SU-DHL-6 (cell line): ENCODE results near the gene MYOT.

Source experiments
- H2AFZ ChIP-seq: fragments of 200-600 bp; sonication (generic); 2 replicates; pipeline ENCODE4 v1.6.1; 2014; ENCODE audit warnings: low read depth, mild to moderate bottlenecking, moderate library complexity, mixed read lengths, antibody characterized with exemption, low read length; ENCODE audit not compliant: severe bottlenecking
- H3F3A ChIP-seq: fragments of 200-600 bp; shearing (Covaris generic); 2 replicates; pipeline ENCODE4 v1.6.0; 2016; ENCODE audit warnings: antibody characterized with exemption, mild to moderate bottlenecking; ENCODE audit not compliant: insufficient read depth
- H3K27ac ChIP-seq: fragments of 200-600 bp; sonication (generic); 2 replicates; pipeline ENCODE4 v1.5.1; 2016; ENCODE audit warnings: low read depth, mild to moderate bottlenecking, low read length, moderate library complexity, mixed read lengths
- H3K27me3 ChIP-seq: fragments of 200-600 bp; sonication (generic), shearing (Covaris generic); 2 replicates; pipeline ENCODE4 v1.6.0; 2014; ENCODE audit warnings: mild to moderate bottlenecking, low read length
- H3K36me3 ChIP-seq: fragments of 200-600 bp; sonication (generic); 2 replicates; pipeline ENCODE4 v1.6.1; 2014; ENCODE audit warnings: mild to moderate bottlenecking, low read length, mixed read lengths
- H3K4me2 ChIP-seq: fragments of 300-600, 200-600 bp; shearing (Covaris generic), sonication (generic); 2 replicates; pipeline ENCODE4 v1.6.0; 2014; ENCODE audit warnings: low read length, low read depth, mild to moderate bottlenecking; ENCODE audit not compliant: poor library complexity, severe bottlenecking
- H3K4me3 ChIP-seq: fragments of 200-600 bp; sonication (generic); 2 replicates; pipeline ENCODE4 v1.5.1; 2014; ENCODE audit warnings: antibody characterized with exemption, low read length, mild to moderate bottlenecking, mixed read lengths; ENCODE audit not compliant: insufficient read depth, poor library complexity, severe bottlenecking
- H3K79me2 ChIP-seq: fragments of 200-600 bp; sonication (generic); 2 replicates; pipeline ENCODE4 v1.6.1; 2014; ENCODE audit warnings: mild to moderate bottlenecking, low read length, moderate library complexity; ENCODE audit not compliant: insufficient read depth
- H3K9ac ChIP-seq: fragments of 200-600 bp; sonication (generic); 2 replicates; pipeline ENCODE4 v1.7.0; 2014; ENCODE audit warnings: mild to moderate bottlenecking, low read length
- H3K9me2 ChIP-seq: fragments of 200-600 bp; sonication (generic); replicated peaks from 2 replicates; pipeline ENCODE4 v1.6.1; 2014; ENCODE audit warnings: low read length; ENCODE audit not compliant: insufficient read depth
- H3K9me3 ChIP-seq: fragments of 200-600 bp; sonication (generic); 2 replicates; pipeline ENCODE4 v1.6.1; 2014; ENCODE audit warnings: low read length, mixed read lengths; ENCODE audit not compliant: insufficient read depth
- H4K20me1 ChIP-seq: fragments of 200-600 bp; sonication (generic); 2 replicates; pipeline ENCODE4 v1.6.1; 2014; ENCODE audit warnings: low read depth, mild to moderate bottlenecking, antibody characterized with exemption, low read length, moderate library complexity, mixed read lengths
- EZH2phosphoT487 ChIP-seq: fragments of 200-600 bp; sonication (generic), shearing (Covaris generic); conservative IDR thresholded peaks from 2 replicates; pipeline ENCODE4 v1.6.1; 2018; ENCODE audit warnings: mild to moderate bottlenecking, antibody characterized with exemption, low read length, moderate library complexity, mixed read lengths
- TF ChIP-seq, protein P1 (sequence below): fragments of 200-600 bp; sonication (generic); IDR thresholded peaks from one replicate; pipeline ENCODE4 v1.5.1; 2017; ENCODE audit warnings: antibody characterized with exemption, mild to moderate bottlenecking, low read length, moderate library complexity; ENCODE audit not compliant: insufficient read depth, poor library complexity, severe bottlenecking

The MYOT gene

DNA sequence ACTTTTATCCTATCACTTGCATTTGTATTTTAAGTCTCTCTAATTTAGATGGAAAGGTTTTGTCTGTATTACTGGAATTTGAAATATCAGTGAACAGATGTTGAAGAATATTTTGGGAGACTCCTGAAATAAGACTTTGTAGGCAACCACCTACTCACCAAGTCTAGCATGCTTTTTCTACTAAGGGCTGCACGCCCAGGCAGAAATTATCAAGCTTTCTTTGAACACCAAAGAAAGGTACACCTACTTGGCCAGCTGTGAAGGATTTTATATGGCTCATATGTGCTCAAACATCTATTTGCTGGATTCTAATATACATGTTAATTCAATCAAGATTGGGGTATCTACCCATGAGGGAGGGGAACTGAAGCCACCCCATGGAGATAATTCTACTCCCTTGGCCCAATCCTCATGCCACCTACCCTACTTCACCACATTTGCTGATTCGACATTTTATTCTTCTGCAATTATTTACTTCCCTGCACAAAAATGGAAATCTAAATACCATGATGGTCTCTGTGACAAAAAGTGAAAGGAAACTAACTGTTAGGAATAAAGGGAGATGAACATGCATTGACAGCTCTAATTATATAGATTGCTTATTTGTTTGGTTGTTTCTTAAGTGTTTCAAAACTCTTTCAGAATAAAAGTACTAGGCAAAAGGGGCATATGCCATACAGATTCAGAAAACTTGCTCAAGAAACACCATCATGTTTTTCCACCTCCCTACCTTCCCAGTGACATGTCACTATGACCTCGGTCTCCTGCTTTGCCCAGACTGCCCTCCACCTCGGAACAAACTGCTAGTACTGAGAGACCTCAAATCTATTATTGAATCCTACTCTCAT is 895 bp upstream of the MYOT start:
- no peaks in the 10 kb centered on the region for H3K9me3 ChIP-seq
- H2AFZ ChIP-seq: no peak overlapping the region
- TF ChIP-seq EZH2phosphoT487: no peak
- TF ChIP-seq, protein P1, sequence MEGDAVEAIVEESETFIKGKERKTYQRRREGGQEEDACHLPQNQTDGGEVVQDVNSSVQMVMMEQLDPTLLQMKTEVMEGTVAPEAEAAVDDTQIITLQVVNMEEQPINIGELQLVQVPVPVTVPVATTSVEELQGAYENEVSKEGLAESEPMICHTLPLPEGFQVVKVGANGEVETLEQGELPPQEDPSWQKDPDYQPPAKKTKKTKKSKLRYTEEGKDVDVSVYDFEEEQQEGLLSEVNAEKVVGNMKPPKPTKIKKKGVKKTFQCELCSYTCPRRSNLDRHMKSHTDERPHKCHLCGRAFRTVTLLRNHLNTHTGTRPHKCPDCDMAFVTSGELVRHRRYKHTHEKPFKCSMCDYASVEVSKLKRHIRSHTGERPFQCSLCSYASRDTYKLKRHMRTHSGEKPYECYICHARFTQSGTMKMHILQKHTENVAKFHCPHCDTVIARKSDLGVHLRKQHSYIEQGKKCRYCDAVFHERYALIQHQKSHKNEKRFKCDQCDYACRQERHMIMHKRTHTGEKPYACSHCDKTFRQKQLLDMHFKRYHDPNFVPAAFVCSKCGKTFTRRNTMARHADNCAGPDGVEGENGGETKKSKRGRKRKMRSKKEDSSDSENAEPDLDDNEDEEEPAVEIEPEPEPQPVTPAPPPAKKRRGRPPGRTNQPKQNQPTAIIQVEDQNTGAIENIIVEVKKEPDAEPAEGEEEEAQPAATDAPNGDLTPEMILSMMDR: no peak
- H3K9me2 ChIP-seq: no peaks in the 10 kb centered on the region
- no peak overlapping the region for H3K4me3 ChIP-seq
- H3K27ac ChIP-seq: no peak overlapping the region
- no peaks in the 10 kb centered on the region for H4K20me1 ChIP-seq
- H3K9ac ChIP-seq: no peak overlapping the region
- H3K79me2 ChIP-seq: no peaks in the 10 kb centered on the region
- no peaks in the 10 kb centered on the region for H3K27me3 ChIP-seq
- no peak overlapping the region for H3K4me2 ChIP-seq
- H3F3A ChIP-seq: no peaks in the 10 kb centered on the region
- H3K36me3 ChIP-seq: no peaks in the 10 kb centered on the region

DNA sequence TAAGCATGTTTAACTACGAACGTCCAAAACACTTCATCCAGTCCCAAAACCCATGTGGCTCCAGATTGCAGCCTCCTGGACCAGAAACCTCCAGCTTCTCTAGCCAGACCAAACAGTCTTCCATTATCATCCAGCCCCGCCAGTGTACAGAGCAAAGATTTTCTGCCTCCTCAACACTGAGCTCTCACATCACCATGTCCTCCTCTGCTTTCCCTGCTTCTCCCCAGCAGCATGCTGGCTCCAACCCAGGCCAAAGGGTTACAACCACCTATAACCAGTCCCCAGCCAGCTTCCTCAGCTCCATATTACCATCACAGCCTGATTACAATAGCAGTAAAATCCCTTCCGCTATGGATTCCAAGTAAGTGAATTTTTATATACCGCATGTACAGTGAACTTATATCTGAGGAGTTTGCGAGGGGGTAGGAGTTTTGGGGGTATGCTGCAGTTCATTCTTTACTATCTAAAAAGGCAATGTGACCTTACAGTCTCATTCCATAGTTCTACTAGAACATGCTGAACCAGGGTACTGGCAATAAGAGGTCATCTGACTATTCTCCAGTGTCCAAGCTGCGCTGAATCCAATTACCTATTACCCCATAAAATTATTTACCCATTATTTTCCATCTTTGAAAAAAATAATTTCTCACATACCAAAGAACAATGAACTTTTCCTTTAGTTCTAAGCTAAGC is 3.1 kb downstream of the MYOT start:
- Histone ChIP-seq H4K20me1 (no peaks in the 10 kb centered on the region), H3K4me3 (no peak overlapping the region), H3K4me2 (no peak overlapping the region), H3K9ac (no peak overlapping the region), H3F3A (no peaks in the 10 kb centered on the region), H3K36me3 (no peaks in the 10 kb centered on the region), H3K9me3 (no peaks in the 10 kb centered on the region), H3K27me3 (no peaks in the 10 kb centered on the region), H3K79me2 (no peaks in the 10 kb centered on the region), H3K9me2 (no peaks in the 10 kb centered on the region), H3K27ac (no peak overlapping the region), H2AFZ (no peak overlapping the region)
- no peak for TF ChIP-seq EZH2phosphoT487
- TF ChIP-seq, protein P1: no peak

DNA sequence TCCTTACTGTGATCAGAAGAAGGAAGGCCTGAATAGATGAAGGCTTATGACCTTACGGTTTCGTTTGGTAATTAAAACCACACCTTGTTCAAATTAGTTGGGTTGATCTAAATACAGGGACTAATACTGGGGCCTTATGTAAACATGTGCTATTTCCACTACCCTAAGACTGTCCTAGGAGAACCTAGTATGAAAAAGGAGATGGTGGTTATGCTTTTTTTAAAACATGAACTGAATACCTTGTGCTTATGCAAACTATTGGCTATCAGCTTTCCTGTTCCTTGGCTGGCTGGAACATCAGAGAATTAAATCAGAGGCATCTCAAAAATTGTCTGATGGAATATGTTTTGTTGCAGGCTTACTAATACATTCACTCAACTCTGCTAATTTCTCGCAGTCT is 3.9 kb downstream of the MYOT start:
- no peak overlapping the region for H2AFZ ChIP-seq

More for the DNA sequence above, 3.9 kb downstream of the MYOT start:
- no peaks in the 10 kb centered on the region for H4K20me1 ChIP-seq
- no peaks in the 10 kb centered on the region for H3K9me2 ChIP-seq
- no peak for TF ChIP-seq EZH2phosphoT487
- TF ChIP-seq, protein P1: no peak
- H3F3A ChIP-seq: no peaks in the 10 kb centered on the region
- no peaks in the 10 kb centered on the region for H3K79me2 ChIP-seq
- H3K9ac ChIP-seq: no peak overlapping the region
- no peaks in the 10 kb centered on the region for H3K9me3 ChIP-seq
- no peaks in the 10 kb centered on the region for H3K27me3 ChIP-seq
- no peaks in the 10 kb centered on the region for H3K36me3 ChIP-seq
- no peak overlapping the region for H3K4me2 ChIP-seq
- H3K4me3 ChIP-seq: no peak overlapping the region
- no peak overlapping the region for H3K27ac ChIP-seq
